K562 (cell line): ENCODE measurements around the gene ANTXRL. TPM values are rescaled to one million over a fixed set of nuclear protein-coding genes. Genes with fewer than 3 reads are reported as not detected.
"Not testable (repeated sequence)": the region's sequence is repeated elsewhere in the genome, so short reads cannot be mapped to it uniquely, and the experiment has no call there.

ENCODE experiments used
- ATAC-seq: fragments of 200-7000 bp; cut with Tn5 transposase; 3 replicates; pipeline ENCODE4 v1.9.1; 2020; ENCODE audit warnings: moderate library complexity
- BruUV-seq: library from RNA; stranded (reverse); fragments of 400-500 nt; replicated peaks from 2 replicates; lab custom pipeline; 2021; lab: Mats Ljungman, UMichigan
- CTCF ChIA-PET: fragments of 300-600 bp; formaldehyde crosslinking; extraction: SDS; loops from one replicate; lab custom pipeline; 2021; ENCODE audit warnings: low intra/inter-chr PET ratio; lab: Yijun Ruan, JAX
- POLR2A ChIA-PET: fragments of 300-600, 350-650 bp; sonication (Branson Sonifier 250); formaldehyde crosslinking; extraction: SDS; loops from one replicate; lab custom pipeline; 2021; ENCODE audit warnings: antibody characterized with exemption, inconsistent platforms; lab: Yijun Ruan, JAX
- DNase-seq, 4 experiments: peaks; one replicate each; pipeline versions ENCODE4 v3.0.0 to v3.0.0-alpha.2; 2011 to 2018; ENCODE audit warnings: low spot score in 3 of 4, mixed read lengths in 3 of 4; ENCODE audit errors: extremely low read depth in 1 of 4
- FAIRE-seq: peaks from 2 replicates; lab custom pipeline; 2011; peaks lifted over from hg19 to GRCh38; lab: Jason Lieb, UNC
- H2AFZ ChIP-seq: 2 replicates; pipeline ENCODE4 v1.6.0; 2011; ENCODE audit warnings: low read depth, low read length, control low read depth, inconsistent platforms
- H3K27ac ChIP-seq: fragments of 200-600 bp; 3 replicates; pipeline ENCODE4 v1.8.0; 2011; ENCODE audit warnings: low read depth, mild to moderate bottlenecking, control low read depth, inconsistent platforms, low read length, moderate library complexity, mixed read lengths; ENCODE audit errors: extremely low read depth
- H3K27me3 ChIP-seq, 2 experiments: fragments of 300-600 bp in 1 of 2; 2 replicates in 1 of 2; 3 replicates in 1 of 2; pipeline versions ENCODE4 v1.6.0 to v1.8.0; 2011; ENCODE audit warnings: inconsistent platforms in 2 of 2, low read length in 2 of 2, mild to moderate bottlenecking in 1 of 2, mixed read lengths in 1 of 2, moderate library complexity in 1 of 2; ENCODE audit not compliant: control insufficient read depth in 2 of 2, insufficient read depth in 2 of 2
- H3K36me3 ChIP-seq: fragments of 300-600 bp; 3 replicates; pipeline ENCODE4 v1.8.0; 2011; ENCODE audit warnings: mild to moderate bottlenecking, low read length, inconsistent platforms; ENCODE audit not compliant: control insufficient read depth, insufficient read depth
- H3K4me1 ChIP-seq, 2 experiments: fragments of 200-600 bp in 1 of 2; replicated peaks in 1 of 2; 2 replicates in 1 of 2; 3 replicates in 1 of 2; pipeline versions ENCODE4 v1.5.1 to v1.8.0; 2011; ENCODE audit warnings: inconsistent platforms in 2 of 2, low read length in 2 of 2, mild to moderate bottlenecking in 1 of 2, mixed read lengths in 1 of 2, moderate library complexity in 1 of 2; ENCODE audit not compliant: control insufficient read depth in 2 of 2, insufficient read depth in 2 of 2
- H3K4me2 ChIP-seq: 2 replicates; pipeline ENCODE4 v1.6.1; 2011; ENCODE audit warnings: low read length, control low read depth, inconsistent platforms, mixed read lengths; ENCODE audit not compliant: insufficient read depth
- H3K4me3 ChIP-seq: fragments of 200-600 bp; sonication (generic), shearing (Covaris generic); 2 replicates; pipeline ENCODE4 v1.5.1; 2016; ENCODE audit warnings: control low read depth, inconsistent platforms
- H3K79me2 ChIP-seq: fragments of 200-600 bp; 3 replicates; pipeline ENCODE4 v1.8.0; 2011; ENCODE audit warnings: low read length, inconsistent platforms; ENCODE audit not compliant: control insufficient read depth, insufficient read depth
- H3K9ac ChIP-seq, 2 experiments: 2 replicates each; pipeline versions ENCODE4 v1.6.0 to v1.6.1; 2011; ENCODE audit warnings: low read depth in 2 of 2, low read length in 2 of 2, control low read depth in 1 of 2, inconsistent platforms in 1 of 2, mild to moderate bottlenecking in 1 of 2, mixed read lengths in 1 of 2; ENCODE audit not compliant: insufficient read depth in 1 of 2
- H3K9me1 ChIP-seq: one replicate; pipeline ENCODE4 v1.6.0; 2011; ENCODE audit warnings: inconsistent platforms, mild to moderate bottlenecking, low read length, moderate library complexity; ENCODE audit not compliant: control insufficient read depth, insufficient read depth
- H3K9me3 ChIP-seq: replicated peaks from 2 replicates; pipeline ENCODE4 v1.5.1; 2011; ENCODE audit warnings: low read depth, low read length, inconsistent platforms; ENCODE audit not compliant: control insufficient read depth, insufficient read depth
- H4K20me1 ChIP-seq: replicated peaks from 2 replicates; pipeline ENCODE4 v1.6.1; 2011; ENCODE audit warnings: low read length, inconsistent platforms, mixed read lengths; ENCODE audit not compliant: control insufficient read depth, insufficient read depth
- ASH1L ChIP-seq: fragments of 450-650 bp; IDR thresholded peaks from 2 replicates; pipeline ENCODE4 v1.6.1; 2018; ENCODE audit warnings: borderline replicate concordance, mild to moderate bottlenecking, low read depth; ENCODE audit not compliant: partially characterized antibody
- C11orf30 ChIP-seq: fragments of 450-650 bp; IDR thresholded peaks from 2 replicates; pipeline ENCODE4 v1.6.1; 2016; ENCODE audit warnings: low read depth, mild to moderate bottlenecking
- CEBPB ChIP-seq: fragments of 450-650 bp; IDR thresholded peaks from 2 replicates; pipeline ENCODE4 v1.6.1; 2016; ENCODE audit warnings: missing genetic modification characterization, missing compliant biosample characterization
- DPF2 ChIP-seq: fragments of 450-650 bp; IDR thresholded peaks from 2 replicates; pipeline ENCODE4 v1.6.1; 2016
- FOXJ2 ChIP-seq: fragments of 200-800 bp; sonication (Bioruptor generic); IDR thresholded peaks from 2 replicates; pipeline ENCODE4 v1.6.1; 2016; ENCODE audit warnings: missing genetic modification characterization, missing compliant biosample characterization
- HCFC1 ChIP-seq: IDR thresholded peaks from 2 replicates; pipeline ENCODE4 v1.6.1; 2012; ENCODE audit warnings: low read depth, low read length, improper control_type of control experiment
- HNRNPK ChIP-seq: fragments of 200-400 bp; formaldehyde crosslinking; IDR thresholded peaks from one replicate; pipeline ENCODE4 v1.6.1; 2018; ENCODE audit warnings: mild to moderate bottlenecking, low read depth, low read length; ENCODE audit not compliant: poor library complexity, severe bottlenecking
- HSF4 ChIP-seq: fragments of 250-450 bp; sonication (Bioruptor Pico); IDR thresholded peaks from 2 replicates; pipeline ENCODE4 v2.1.2; 2022; ENCODE audit warnings: mild to moderate bottlenecking, moderate library complexity, borderline replicate concordance
- SP1 ChIP-seq: sonication (generic); formaldehyde crosslinking; IDR thresholded peaks from 2 replicates; pipeline ENCODE4 v1.8.1; 2022; ENCODE audit warnings: mild to moderate bottlenecking, missing genetic modification reagents
- SREBF1 ChIP-seq: fragments of 150-350 bp; IDR thresholded peaks from 2 replicates; pipeline ENCODE4 v1.6.1; 2014; ENCODE audit warnings: antibody characterized with exemption, low read depth, low read length, borderline replicate concordance
- ZNF253 ChIP-seq: fragments of 250-450 bp; sonication (Bioruptor Pico); conservative IDR thresholded peaks from 2 replicates; pipeline ENCODE4 v1.6.1; 2021; ENCODE audit warnings: mild to moderate bottlenecking
- ZNF830 ChIP-seq: fragments of 250-450 bp; sonication (Bioruptor Pico); IDR thresholded peaks from 2 replicates; pipeline ENCODE4 v1.5.0; 2021; ENCODE audit warnings: mild to moderate bottlenecking
- WGBS: fragments of 100-300 bp; shearing (Covaris generic); methylation state at CpG from one replicate; pipeline ENCODE4 v1.1.6; 2016; ENCODE audit warnings: low coverage, mixed read lengths; ENCODE audit not compliant: insufficient coverage; ENCODE audit errors: missing lambda C conversion rate; 5-methylcytosine and 5-hydroxymethylcytosine counted together
- in situ Hi-C: fragments of 300-500 bp; cut with MboI; formaldehyde crosslinking; loops from 4 replicates; pipeline ENCODE4 v1.15.0; 2018; ENCODE audit warnings: inconsistent platforms, mixed read lengths
- intact Hi-C: fragments of 100-400 bp; cut with micrococcal nuclease; formaldehyde crosslinking; loops from 2 replicates; pipeline ENCODE4 v1.14.2; 2022
- polyA plus RNA-seq, 8 experiments: library from polyadenylated mRNA; depleted of rRNA in 4 of 8; stranded (reverse) in 5 of 8; unstranded in 3 of 8; fragments of >200 nt; fragmentation: Nextera tagmentation in 2 of 8; fragmentation: Illumina TruSeq in 1 of 8; extraction: Ambion mirVana in 2 of 8; extraction: Trizol in 1 of 8; gene quantifications; 2 replicates each; pipeline versions ENCODE4 v1.2.1 to v1.2.3, GENCODE V29; 2011 to 2014; ENCODE audit warnings: inconsistent platforms in 1 of 8, missing spikeins in 1 of 8
- total RNA-seq, 7 experiments: library from RNA; depleted of rRNA in 6 of 7; stranded (reverse); fragments of >200 nt in 6 of 7; fragmentation: Illumina TruSeq in 2 of 7; extraction: Trizol in 2 of 7; gene quantifications; 2 replicates each; pipeline versions ENCODE4 v1.2.1 to v1.2.3, GENCODE V29; 2011 to 2021; ENCODE audit warnings: low replicate concordance in 1 of 7
- TF ChIP-seq, protein P1 (sequence below): fragments of 250-450 bp; sonication (Bioruptor Pico); IDR thresholded peaks from 2 replicates; pipeline ENCODE4 v1.5.0; 2022; ENCODE audit warnings: mild to moderate bottlenecking

ANTXRL gene
- total and polyA plus RNA-seq, 9 of the 15 experiments (the other 6 are each of a cell fraction or from before 2014, with no cell fraction given): not detected

DNA sequence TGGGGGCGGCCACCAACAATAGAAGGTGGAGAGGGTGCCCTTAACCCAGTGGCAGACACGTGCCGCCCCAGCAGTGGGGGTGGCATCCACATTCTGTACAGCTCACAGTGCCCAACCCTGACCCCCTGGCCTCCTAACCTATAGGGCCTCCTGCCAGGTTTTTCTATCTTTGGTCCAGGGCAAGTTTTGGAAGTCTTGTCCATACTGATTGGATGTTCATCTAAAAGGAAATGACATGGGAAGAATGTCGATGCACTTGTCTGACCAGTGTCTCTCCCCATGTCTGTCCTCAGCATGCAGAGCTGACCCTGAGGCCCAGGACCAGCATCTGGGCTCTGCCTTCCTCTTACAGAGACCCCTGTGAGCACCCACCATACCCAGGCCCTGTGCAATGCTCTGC, 32.3 kb upstream of the ANTXRL start:
- FAIRE-seq: no peak
- no TSS peak for BruUV-seq
- ATAC-seq: no peak
- Histone ChIP-seq H3K9me1 (no peaks in the 10 kb centered on the region), H3K4me2 (no peak overlapping the region), H3K79me2 (no peaks in the 10 kb centered on the region), H3K36me3 (no peaks in the 10 kb centered on the region), H3K9me3 (no peaks in the 10 kb centered on the region), H3K27ac (no peak overlapping the region), H3K4me3 (no peak overlapping the region), H3K4me1 (0 out of 5 replicates have a peak, but pooled peaks cover 0 to 3% of the 10 kb centered on the region in 2 experiments), H2AFZ (no peak overlapping the region), H4K20me1 (0 out of 2 replicates have a peak, but pooled peaks cover 6% of the 10 kb centered on the region), H3K9ac (no peak overlapping the region), H3K27me3 (peaks cover 8 to 52% of the 10 kb centered on the region in 2 experiments)
- ChIA-PET CTCF (no interaction called here), POLR2A (interaction anchor here (1.0 to 1.3 kb wide), 2 partner anchors 12 to 14 kb away, joined by 3 read pairs; no protein-coding TSS in a partner anchor)
- no peak for TF ChIP-seq HCFC1
- no peak for TF ChIP-seq CEBPB (tag)
- no peak for TF ChIP-seq ASH1L
- no peak for TF ChIP-seq HSF4 (CRISPR knock-in tag)
- TF ChIP-seq ZNF253 (CRISPR knock-in tag): no peak
- TF ChIP-seq C11orf30: no peak
- no peak for TF ChIP-seq SP1
- TF ChIP-seq FOXJ2: no peak
- TF ChIP-seq, protein P1, sequence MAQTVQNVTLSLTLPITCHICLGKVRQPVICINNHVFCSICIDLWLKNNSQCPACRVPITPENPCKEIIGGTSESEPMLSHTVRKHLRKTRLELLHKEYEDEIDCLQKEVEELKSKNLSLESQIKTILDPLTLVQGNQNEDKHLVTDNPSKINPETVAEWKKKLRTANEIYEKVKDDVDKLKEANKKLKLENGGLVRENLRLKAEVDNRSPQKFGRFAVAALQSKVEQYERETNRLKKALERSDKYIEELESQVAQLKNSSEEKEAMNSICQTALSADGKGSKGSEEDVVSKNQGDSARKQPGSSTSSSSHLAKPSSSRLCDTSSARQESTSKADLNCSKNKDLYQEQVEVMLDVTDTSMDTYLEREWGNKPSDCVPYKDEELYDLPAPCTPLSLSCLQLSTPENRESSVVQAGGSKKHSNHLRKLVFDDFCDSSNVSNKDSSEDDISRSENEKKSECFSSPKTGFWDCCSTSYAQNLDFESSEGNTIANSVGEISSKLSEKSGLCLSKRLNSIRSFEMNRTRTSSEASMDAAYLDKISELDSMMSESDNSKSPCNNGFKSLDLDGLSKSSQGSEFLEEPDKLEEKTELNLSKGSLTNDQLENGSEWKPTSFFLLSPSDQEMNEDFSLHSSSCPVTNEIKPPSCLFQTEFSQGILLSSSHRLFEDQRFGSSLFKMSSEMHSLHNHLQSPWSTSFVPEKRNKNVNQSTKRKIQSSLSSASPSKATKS (CRISPR knock-in tag): no peak
- no peak for TF ChIP-seq HNRNPK
- no peak for TF ChIP-seq DPF2
- TF ChIP-seq ZNF830 (CRISPR knock-in tag): no peak
- no peak for TF ChIP-seq SREBF1
- intact Hi-C loops: no loop called here
- no peak for DNase-seq
- in situ Hi-C loops: no loop called here
- WGBS: 0% methylated on average over 4 of the region's 4 CpGs

DNA sequence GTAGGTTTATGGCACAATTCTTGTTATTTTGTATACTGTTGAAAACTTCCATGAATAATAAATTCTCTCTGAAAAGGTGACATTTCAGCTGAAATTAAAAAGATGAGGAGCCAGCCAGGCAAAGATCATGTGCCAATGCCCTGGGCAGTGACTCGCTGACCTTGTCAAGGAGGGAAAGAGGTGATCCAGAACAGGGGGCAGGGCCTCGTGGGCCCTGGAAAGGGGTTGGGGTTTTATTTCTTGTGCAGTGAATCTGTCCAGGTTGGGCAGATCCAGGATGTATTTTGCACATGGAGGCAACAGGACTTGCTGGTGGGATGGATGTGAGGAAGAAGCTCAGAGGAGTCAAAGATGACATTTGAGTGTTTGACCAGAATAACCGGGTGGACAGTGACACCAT, 31.6 kb upstream of the ANTXRL start:
- H2AFZ ChIP-seq, FAIRE-seq, H3K79me2 ChIP-seq, H3K9ac ChIP-seq, H3K9me1 ChIP-seq, DNase-seq, H3K4me3 ChIP-seq, ATAC-seq, H3K4me2 ChIP-seq, BruUV-seq, H4K20me1 ChIP-seq, in situ Hi-C loops, H3K9me3 ChIP-seq, H3K27ac ChIP-seq, H3K4me1 ChIP-seq, H3K36me3 ChIP-seq, intact Hi-C loops: not testable (repeated sequence)
- ChIA-PET POLR2A (interaction anchor here (1.0 kb wide), 1 partner anchor 11 kb away, joined by 3 read pairs; no protein-coding TSS in a partner anchor), CTCF (interaction anchor here (0.8 kb wide), 1 partner anchor 1020 kb away, joined by 3 read pairs; no protein-coding TSS in a partner anchor)
- peaks cover 8 to 47% of the 10 kb centered on the region in 2 experiments for H3K27me3 ChIP-seq
- WGBS: 0% methylated on average over 3 of the region's 3 CpGs
